ENCODE results near the gene SLC6A20.
A peak's percentile ranks its signal among the peaks of the same experiment; 100 is the strongest.
"Not testable (repeated sequence)": the region's sequence is repeated elsewhere in the genome, so short reads cannot be mapped to it uniquely, and the experiment has no call there.

Gene SLC6A20

GRCh38 chr3:45777746-45778386, 18.5 kb downstream of the SLC6A20 start:
- no peak for DNase-seq

- DNase-seq: no peak
Measured at GRCh38 chr3:45777111-45777745, 19.1 kb downstream of the SLC6A20 start.

- DNase-seq: no peak
Measured at GRCh38 chr3:45776611-45777010, 19.7 kb downstream of the SLC6A20 start.

DNA sequence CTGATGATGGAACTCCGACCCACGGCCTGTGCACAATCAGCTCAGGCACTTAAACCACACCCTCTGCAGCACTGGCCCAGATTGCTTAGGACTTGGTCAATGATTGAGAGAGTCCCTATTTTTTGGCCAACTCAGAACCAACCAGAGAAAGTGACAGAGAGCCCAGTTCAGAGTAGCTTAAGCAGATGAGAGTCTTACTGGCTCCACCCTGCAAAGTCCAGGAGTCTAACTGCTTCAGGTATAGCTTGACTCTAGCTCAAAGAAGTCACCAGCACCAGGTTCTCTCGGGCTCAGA, 20.1 kb downstream of the SLC6A20 start:
- no peak for DNase-seq

DNA sequence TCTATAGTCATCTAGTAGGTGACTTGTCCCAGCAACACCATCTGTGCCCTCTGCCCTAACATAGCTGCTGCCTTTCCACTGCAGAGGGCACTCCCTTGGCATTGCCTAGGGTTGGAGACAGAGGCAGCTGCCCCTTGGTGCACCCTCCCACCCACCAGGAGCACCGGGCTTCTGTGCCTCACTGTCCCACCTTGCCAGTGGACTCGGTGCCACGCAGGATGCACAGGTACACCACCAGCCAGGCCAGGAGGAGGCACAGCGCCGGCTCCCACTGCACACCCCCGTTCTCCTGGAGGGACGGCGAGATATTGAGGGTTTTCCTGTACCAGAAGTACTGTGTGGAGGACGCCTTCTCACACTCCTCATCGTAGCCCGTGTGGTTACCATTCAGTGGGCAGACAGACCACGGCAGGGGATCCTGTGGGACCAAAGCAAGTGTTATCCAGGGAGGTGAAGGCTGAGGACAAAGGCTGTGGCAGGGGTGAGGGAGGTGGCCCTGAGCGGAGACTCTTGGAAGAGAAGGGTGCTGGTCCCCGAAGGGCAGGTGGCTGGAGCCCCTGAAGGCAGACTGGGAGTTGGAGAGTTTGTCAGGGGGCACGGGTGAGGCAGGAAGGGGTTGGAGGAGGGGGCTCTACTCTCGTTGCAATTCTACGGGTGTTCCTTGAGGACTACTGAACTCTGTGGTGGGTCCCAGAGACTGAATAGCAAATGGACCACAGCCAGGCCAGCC, 20.6 kb downstream of the SLC6A20 start:
- DNase-seq: no peak

GRCh38 chr3:45774581-45775521, 21.5 kb downstream of the SLC6A20 start:
- no peak for DNase-seq

DNA sequence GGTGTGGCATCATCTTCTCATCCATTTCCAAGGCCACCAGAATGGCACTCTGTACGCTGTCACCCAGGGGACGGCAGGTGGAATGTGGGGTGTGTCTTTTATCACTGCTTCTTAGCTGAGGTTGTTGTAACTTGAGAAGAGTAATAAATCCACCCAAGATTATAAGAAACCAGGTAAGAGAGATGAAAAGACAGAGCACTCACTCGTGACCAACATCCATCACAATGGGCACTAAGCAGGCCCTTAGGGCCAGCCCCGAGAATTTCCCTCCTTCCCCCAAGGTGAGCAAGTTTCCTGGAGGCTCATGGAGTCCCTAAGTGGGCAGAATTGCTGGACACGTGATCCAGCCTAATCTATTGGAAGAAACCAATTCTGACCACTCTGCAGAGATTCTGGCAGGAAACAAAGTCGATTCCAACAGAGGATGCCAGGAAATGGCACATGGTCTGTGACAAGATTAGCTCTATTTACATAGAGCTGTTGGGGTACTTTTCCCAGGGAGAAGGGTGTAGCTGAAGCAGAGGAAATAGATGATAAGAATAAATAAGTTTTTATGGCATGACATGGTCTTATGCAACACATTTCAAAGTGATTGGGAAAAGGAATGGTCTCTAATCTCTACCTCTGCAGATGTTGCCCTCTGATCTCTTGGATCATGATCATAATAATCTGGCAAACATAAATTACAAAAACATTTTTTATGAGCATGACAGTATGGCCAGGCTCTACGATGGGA, 22.5 kb downstream of the SLC6A20 start:
- no peak for DNase-seq

DNA sequence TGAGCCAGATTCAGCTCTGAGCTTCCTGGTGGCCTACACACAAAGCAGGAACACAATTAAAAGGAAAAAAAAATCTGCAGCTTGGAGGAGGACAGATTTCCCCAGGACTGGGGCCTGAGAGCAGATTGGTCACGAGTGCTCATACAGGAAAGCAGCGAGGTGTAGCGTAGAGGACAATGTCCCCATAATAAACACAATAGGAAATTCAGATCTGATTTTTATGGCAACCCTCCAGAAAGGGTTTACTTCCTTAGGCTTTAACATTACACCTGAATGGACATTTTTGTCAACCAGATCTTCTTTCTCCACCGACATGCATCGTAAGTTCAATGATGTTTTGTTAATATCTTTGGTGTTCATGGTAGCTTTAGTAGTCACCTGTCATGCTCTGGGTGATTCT, 23.3 kb downstream of the SLC6A20 start:
- no peak for DNase-seq

GRCh38 chr3:45772341-45773035, 23.8 kb downstream of the SLC6A20 start:
- DNase-seq: no peak

DNA sequence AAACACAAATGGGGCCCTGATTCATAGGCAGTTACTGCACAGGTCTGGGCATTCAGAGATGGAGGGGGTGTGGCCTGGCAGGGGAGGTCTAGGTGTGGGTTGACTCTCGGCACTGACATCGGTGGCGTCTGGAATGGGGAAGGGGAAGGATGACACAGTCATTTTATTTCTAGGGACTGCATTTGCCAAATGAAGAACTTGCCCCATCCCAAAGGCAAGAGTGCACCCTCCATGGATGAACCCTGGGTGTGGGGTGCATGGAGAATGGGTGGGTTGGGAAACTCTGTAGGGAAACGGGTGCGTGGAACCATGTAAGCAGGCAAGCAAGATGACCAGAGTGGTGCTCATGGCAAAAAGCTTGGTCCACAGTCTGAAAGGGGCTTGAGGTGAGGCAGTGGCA, 24.5 kb downstream of the SLC6A20 start:
- no peak for DNase-seq

DNA sequence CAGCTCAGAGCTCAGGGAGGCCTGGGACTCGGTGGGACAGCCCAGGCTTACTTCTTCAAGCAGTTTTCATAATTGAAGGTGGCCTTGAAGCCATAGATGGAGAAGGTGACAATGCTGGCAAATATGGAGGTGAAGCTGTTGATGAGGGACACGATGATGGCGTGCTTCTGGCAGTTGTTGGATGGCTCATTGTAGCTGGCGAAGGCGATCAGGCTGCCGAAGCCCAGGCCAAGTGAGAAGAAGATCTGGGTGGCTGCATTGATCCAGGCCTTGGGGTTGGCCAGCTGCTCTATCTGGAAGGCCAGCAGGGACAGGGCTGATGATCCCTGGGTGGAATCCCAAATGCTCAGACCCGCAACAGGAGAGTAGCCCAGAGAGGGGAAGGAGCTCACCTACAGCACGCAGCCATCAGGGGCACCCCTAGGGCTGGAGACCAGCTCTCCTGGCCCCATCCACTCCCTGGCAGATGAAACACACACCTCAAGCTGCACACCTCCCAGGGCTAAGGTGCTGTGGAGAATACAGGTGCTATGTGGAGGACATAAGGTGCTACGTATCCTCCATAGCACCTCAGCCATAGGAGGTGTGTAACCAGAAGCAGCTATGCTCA, 25.1 kb downstream of the SLC6A20 start:
- DNase-seq: no peak

DNA sequence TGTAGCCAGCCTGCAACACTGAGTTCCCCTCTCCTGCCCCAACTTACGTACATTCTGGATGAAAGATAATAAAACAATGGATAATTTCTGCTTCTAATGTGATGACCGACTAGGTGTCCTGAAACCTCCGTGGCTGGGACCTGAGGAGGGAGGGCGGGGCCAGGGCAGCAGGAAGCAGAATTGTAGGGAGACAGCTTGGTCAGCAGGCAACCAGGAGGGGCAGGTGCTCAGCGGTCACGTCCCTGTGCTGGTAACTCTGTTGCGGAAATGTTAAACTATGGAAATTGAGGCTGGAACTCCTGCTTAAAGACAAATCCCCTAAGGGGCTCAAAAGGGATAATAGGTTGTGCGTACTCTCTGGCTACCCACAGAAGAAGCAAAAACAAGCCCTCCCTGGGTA, 30.4 kb downstream of the SLC6A20 start:
- DNase-seq: no peak

DNA sequence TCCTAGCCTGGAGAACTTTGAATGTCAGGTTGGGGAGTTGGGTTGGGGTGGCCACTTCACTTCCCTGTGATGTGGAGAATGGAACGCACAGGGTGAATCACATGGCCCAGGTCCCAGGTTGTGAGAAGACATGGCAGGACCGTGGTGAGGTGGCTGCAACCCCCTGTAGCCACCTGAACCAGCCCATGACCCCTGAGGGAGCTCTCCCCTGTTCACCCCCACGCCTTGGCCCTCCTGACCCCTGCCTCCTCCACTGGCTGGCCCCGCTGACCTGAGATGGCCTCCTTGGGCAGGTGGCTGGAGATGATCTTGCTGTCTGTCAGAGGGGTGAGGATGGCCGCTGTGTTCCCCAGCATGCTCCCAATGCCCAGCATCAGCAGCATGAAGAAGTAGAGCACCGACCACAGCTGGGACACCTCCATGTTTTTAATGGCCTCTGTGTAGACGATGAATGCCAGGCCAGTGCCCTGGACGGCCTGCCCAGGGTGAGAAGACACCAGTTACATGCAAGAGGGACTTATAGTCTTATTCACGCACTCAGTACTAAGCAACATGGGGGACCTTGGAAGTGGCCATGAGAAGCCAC, 31.0 kb downstream of the SLC6A20 start:
- DNase-seq: no peak

GRCh38 chr3:45763303-45763675, 33.0 kb downstream of the SLC6A20 start:
- DNase-seq: no peak

DNA sequence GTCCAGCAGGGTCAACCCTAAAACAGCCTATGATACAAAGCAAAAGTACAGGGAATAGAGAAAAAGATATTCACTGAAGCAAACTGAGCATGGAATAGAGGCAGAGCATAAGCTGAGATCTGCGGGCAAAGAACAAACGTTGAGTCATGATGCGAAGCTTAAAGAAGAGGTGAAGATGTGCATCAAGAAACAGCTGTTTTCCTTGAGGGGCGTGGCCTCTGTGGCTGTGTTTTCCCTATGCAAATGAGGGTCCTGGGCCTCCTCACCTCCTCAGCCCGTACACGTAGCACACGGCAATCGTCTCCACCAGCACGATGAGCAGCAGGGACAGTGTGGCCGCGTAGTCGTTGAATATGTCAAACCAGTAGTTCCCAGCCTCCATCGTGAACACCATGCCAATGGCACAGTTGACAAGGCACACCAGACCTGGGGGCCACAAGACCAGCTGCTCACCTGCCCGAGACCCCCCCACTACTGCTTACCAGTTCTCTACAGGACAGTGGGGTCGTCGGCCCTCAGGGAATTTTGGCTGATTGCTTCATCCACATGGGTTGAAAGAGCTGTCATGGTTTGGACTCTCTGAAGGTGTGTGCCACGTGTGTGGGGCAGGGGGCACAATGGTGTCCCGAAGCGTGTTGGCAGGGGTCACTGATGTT, 33.6 kb downstream of the SLC6A20 start:
- DNase-seq: no peak

DNA sequence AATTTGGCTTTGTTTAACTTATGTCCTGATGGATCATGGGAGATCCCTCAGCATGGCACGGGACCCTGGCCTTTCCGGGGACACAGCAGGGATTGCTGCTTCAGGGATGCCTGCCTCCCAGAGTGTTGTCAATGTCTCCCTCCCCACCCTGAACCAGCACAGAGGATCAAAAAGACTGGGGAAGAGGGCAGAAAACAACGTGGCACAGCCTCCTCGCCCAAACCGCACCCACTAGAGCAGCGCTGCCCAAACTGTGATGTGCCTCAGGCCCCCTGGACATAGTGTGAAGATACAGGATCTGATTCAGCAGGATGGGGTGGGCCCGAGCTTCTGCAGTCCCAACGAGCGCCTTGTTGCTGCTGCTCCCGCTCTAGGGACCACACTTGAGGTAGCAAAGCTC, 34.5 kb downstream of the SLC6A20 start:
- DNase-seq: no peak

DNA sequence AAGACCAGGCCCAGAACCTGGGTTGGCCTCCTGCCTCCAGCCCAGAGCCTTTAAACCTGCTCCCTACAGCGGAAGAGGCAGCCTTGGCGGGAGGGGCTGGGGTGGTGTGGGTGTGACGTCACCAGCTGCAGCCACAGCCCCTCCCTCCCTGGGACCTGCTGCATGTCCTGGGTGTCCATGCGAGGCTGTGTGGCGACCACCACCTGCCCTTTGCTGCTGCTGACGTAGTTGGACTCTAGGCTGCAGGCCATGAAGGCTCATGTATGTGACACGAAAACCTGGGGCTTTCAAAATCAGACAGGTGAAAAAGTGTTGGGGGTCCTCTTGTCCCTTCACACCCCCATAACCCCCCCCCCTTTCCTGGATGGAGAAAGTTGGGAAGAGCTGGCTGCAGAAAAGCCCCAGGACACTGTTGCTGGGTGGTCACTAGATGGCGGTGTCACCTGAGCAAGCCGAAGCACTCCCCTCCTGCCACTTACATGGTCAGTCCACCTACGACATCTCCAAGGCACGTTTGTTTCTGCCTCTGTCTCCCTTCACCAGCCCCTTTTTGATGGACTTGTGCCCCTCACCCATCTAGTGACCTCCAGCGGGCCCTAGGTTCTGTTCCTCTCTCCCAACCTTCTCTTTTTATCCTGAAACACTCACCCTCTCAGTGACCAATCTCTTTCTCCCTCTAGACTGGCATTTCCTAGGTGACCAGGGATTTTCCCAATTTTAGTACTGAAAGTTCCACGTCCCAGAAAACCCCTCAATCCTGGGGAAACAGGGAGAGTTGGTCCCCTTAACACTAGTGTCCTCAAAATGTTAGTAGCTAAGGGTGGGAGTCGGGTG, 35.2 kb downstream of the SLC6A20 start:
- DNase-seq: peak; percentile 55

- DNase-seq: no peak
Measured at GRCh38 chr3:45759851-45760250, 36.5 kb downstream of the SLC6A20 start.

- DNase-seq: no peak
Measured at GRCh38 chr3:45758871-45759270, 37.5 kb downstream of the SLC6A20 start.

GRCh38 chr3:45757141-45757540, 39.2 kb downstream of the SLC6A20 start:
- not testable (repeated sequence) for DNase-seq

All from CD4-positive, alpha-beta T cell treated with Interleukin-6 for 4 hours (primary cell).